ENCODE measurements around the gene LAMP2. TPM values are rescaled to one million over a fixed set of nuclear protein-coding genes. Genes with fewer than 3 reads are reported as not detected.

Gene LAMP2
- total RNA-seq, 6 experiments from 2014 or later, result 95.6 to 124 (median 114) TPM

GRCh38 chrX:120468479-120468824, 644 bp downstream of the LAMP2 start:
- Mint-ChIP-seq H3K4me3 (peak overlapping the region; percentile 96), H3K27me3 (ENCODE audit: insufficient read depth) (peaks cover 1% of the 10 kb centered on the region; the same call in 1 of the 2 replicates), H3K36me3 (ENCODE audit: low read depth) (no peaks in the 10 kb centered on the region), H3K4me1 (ENCODE audit: low read depth) (0 out of 2 replicates have a peak, but pooled peaks cover 5% of the 10 kb centered on the region), H3K9me3 (no peaks in the 10 kb centered on the region), H3K27ac (peak overlapping the region; percentile 86)
- no peak for DNase-seq
- TF ChIP-seq, protein P1, sequence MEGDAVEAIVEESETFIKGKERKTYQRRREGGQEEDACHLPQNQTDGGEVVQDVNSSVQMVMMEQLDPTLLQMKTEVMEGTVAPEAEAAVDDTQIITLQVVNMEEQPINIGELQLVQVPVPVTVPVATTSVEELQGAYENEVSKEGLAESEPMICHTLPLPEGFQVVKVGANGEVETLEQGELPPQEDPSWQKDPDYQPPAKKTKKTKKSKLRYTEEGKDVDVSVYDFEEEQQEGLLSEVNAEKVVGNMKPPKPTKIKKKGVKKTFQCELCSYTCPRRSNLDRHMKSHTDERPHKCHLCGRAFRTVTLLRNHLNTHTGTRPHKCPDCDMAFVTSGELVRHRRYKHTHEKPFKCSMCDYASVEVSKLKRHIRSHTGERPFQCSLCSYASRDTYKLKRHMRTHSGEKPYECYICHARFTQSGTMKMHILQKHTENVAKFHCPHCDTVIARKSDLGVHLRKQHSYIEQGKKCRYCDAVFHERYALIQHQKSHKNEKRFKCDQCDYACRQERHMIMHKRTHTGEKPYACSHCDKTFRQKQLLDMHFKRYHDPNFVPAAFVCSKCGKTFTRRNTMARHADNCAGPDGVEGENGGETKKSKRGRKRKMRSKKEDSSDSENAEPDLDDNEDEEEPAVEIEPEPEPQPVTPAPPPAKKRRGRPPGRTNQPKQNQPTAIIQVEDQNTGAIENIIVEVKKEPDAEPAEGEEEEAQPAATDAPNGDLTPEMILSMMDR (IDR thresholded peaks at IDR 0.05), result no peak

DNA sequence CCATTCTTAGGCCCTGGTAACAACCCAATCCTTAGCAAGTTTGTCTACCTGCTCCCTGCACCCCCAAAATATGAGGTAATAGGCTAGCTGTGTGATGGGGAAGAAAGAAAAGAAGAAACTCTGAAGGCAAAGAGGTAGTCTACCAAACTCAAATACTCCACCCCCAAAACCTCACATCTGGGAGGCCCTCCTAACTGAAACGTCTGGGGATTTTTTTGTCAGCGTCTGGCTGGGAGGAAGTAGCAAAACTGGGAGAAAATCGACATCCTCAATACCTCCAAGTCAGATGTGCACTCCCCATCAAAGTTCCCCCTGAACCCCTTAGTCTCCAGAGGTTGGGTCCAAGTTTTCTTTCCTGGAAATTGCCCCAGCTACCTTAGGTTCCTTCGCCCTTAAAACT, 1.0 kb downstream of the LAMP2 start:
- no peak for DNase-seq
- Mint-ChIP-seq H3K36me3 (ENCODE audit: low read depth) (no peaks in the 10 kb centered on the region), H3K27me3 (ENCODE audit: insufficient read depth) (peaks cover 1% of the 10 kb centered on the region; the same call in 1 of the 2 replicates), H3K4me3 (peak overlapping the region; percentile 96), H3K9me3 (no peaks in the 10 kb centered on the region), H3K27ac (peak overlapping the region; percentile 86), H3K4me1 (ENCODE audit: low read depth) (0 out of 2 replicates have a peak, but pooled peaks cover 5% of the 10 kb centered on the region)
- TF ChIP-seq, protein P1 (IDR thresholded peaks at IDR 0.05), result no peak

DNA sequence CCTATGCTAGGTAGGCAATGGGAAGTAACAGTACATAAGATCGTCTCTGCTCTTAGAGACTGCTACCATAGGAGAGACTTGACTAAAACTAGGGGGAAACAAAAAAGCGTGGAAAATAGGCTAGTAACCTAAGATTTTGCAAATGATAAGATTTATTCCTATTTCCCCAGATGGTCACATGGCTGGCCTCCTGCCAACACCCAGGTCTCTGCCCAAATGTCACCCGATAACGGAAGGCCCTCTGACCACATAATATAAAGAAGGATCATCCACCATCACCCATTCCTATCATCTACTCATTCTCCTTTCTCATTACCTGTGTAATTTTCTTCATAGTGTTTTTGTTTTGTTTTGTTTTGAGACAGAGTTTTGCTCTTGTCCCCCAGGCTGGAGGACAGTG, 4.7 kb downstream of the LAMP2 start:
- Mint-ChIP-seq H3K36me3 (ENCODE audit: low read depth) (no peaks in the 10 kb centered on the region), H3K27ac (no peak overlapping the region), H3K27me3 (ENCODE audit: insufficient read depth) (peaks cover 1% of the 10 kb centered on the region; the same call in 1 of the 2 replicates), H3K4me3 (no peak overlapping the region), H3K4me1 (ENCODE audit: low read depth) (peaks cover 11% of the 10 kb centered on the region), H3K9me3 (no peaks in the 10 kb centered on the region)
- TF ChIP-seq, protein P1 (IDR thresholded peaks at IDR 0.05), result no peak
- no peak for DNase-seq

DNA sequence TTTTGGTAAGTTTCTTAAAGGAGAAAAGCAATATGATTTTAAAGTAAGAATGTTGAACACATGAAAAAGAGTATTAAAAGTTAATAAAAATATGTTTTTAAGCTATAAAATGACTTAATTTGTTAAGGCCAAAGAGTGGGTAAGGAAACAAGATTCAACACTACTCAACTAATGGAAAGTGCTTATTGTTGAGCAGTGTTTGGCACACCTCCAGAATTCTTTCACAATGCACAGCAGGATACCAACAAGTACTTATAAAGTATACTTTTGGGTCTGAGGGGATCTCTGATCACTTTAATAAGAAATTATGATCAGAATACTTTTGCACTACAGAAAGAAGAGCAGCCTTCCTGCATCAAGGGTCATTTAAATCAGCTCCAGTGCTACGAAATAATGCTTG, 5.9 kb downstream of the LAMP2 start:
- H3K36me3 Mint-ChIP-seq (ENCODE audit: low read depth), result no peaks in the 10 kb centered on the region
- no peak for DNase-seq
- no peak overlapping the region for H3K4me3 Mint-ChIP-seq
- no peaks in the 10 kb centered on the region for H3K9me3 Mint-ChIP-seq
- peaks cover 22% of the 10 kb centered on the region for H3K4me1 Mint-ChIP-seq (ENCODE audit: low read depth)
- H3K27me3 Mint-ChIP-seq (ENCODE audit: insufficient read depth), result no peaks in the 10 kb centered on the region
- TF ChIP-seq, protein P1 (IDR thresholded peaks at IDR 0.05), result no peak
- no peak overlapping the region for H3K27ac Mint-ChIP-seq

- no peak overlapping the region for H3K4me3 Mint-ChIP-seq
- TF ChIP-seq, protein P1 (IDR thresholded peaks at IDR 0.05), result no peak
- H3K9me3 Mint-ChIP-seq, result no peaks in the 10 kb centered on the region
- H3K27me3 Mint-ChIP-seq (ENCODE audit: insufficient read depth), result no peaks in the 10 kb centered on the region
- no peak for DNase-seq
- no peaks in the 10 kb centered on the region for H3K36me3 Mint-ChIP-seq (ENCODE audit: low read depth)
- H3K27ac Mint-ChIP-seq, result no peak overlapping the region
- H3K4me1 Mint-ChIP-seq (ENCODE audit: low read depth), result peaks cover 29% of the 10 kb centered on the region
Measured at GRCh38 chrX:120462370-120462769, 6.7 kb downstream of the LAMP2 start.

- Mint-ChIP-seq H3K36me3 (ENCODE audit: low read depth) (no peaks in the 10 kb centered on the region), H3K9me3 (no peaks in the 10 kb centered on the region), H3K4me1 (ENCODE audit: low read depth) (peaks cover 33% of the 10 kb centered on the region), H3K4me3 (no peak overlapping the region), H3K27me3 (ENCODE audit: insufficient read depth) (no peaks in the 10 kb centered on the region), H3K27ac (no peak overlapping the region)
- DNase-seq, result no peak
- TF ChIP-seq, protein P1 (IDR thresholded peaks at IDR 0.05), result no peak
Measured at GRCh38 chrX:120459309-120459708, 9.8 kb downstream of the LAMP2 start.
